Measurements from ENCODE around the gene SLC16A14.

GRCh38 chr2:230077851-230078547 is 9.3 kb upstream of the SLC16A14 start:
- no peak for TF ChIP-seq CTCF (IDR thresholded peaks at IDR 0.05)
- TF ChIP-seq POLR2AphosphoS5 (IDR thresholded peaks at IDR 0.05), result no peak
- TF ChIP-seq POLR2A (IDR thresholded peaks at IDR 0.05), result no peak
- TF ChIP-seq EP300 (IDR thresholded peaks at IDR 0.05), result no peak

Measured in sigmoid colon (tissue), 4 donors.